ENCODE data around the gene SNX1. TPM values are rescaled to one million over a fixed set of nuclear protein-coding genes. Genes with fewer than 3 reads are reported as not detected.
A peak's percentile ranks its signal among the peaks of the same experiment; 100 is the strongest.
"Not testable (repeated sequence)": the region's sequence is repeated elsewhere in the genome, so short reads cannot be mapped to it uniquely, and the experiment has no call there.

The SNX1 gene
- total and polyA plus RNA-seq, 4 donors: 54.6 to 153 (median 89.9) TPM

DNA sequence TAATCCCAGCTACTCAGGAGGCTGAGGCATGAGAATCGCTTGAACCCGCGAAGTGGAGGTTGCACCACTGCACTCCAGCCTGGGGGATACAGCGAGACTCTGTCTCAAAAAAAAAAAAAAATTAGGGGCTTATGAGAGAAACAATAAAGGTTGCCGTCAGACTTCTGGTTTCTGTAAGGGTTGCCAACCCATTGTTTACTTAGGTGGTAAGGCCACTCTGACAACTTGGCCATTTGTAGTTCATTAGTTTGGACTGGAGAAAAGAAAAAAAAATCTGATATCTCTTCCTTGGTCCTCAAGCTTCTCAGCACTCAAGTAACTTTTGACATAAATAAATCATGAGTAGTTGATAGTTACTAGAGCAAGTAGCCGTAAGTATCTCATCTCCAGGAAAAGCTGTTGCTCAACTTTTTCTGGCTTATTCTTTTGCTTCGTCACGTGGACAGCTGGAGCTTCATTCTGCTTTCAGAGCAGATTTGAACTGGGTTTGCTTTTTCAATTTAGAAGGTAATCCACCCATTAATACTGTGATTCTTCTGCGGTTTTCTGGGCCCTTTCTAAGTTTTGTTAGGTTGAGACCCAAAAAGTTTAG is 9.4 kb downstream of the SNX1 start:
- 78 to 80% methylated on average over 9 of the region's 9 CpGs for WGBS, 2 donors
- no peaks in the 10 kb centered on the region for H3K27me3 ChIP-seq (ENCODE audit: control insufficient read depth in 1 of 2, insufficient read depth in 2 of 2, low read length in 1 of 2)
- H3K27ac ChIP-seq (ENCODE audit: low read depth in 1 of 2, low read length in 2 of 2): no peak overlapping the region
- peak; percentile 77 for ATAC-seq (ENCODE audit: low FRiP score)
- H3K9me3 ChIP-seq (ENCODE audit: control insufficient read depth, low read length): no peaks in the 10 kb centered on the region
- DNase-seq: no peak
- H3K36me3 ChIP-seq (ENCODE audit: control insufficient read depth in 1 of 2, insufficient read depth in 2 of 2, low read length in 1 of 2): no peaks in the 10 kb centered on the region
- H3K4me3 ChIP-seq (ENCODE audit: low read length in 2 of 2): no peak overlapping the region
- peaks cover 0 to 2% of the 10 kb centered on the region in 2 donors for H3K4me1 ChIP-seq (ENCODE audit: control insufficient read depth in 1 of 2, insufficient read depth in 2 of 2, low read length in 2 of 2)
- intact Hi-C loops (cut with DNase I): no loop called here

DNA sequence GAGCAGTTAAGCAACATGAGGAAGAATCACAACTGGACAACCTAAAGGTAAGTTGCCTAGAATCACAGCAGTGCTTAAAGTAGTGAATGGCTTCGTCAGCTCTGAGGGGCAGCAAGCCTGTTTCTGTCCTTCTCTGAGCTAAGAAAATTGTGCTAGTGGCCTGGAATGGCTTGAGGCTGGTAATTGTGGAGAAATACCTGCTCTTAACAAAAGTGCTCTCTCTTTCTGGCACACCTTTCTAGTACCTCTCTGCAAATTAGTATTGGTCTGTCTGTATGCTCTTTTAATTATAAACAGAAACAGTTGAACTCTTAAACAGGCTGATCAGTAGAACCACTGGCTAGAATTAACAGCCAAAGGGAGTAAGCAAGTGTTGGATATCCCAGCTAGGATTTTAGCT is 11.6 kb downstream of the SNX1 start:
- no peak overlapping the region for H3K4me3 ChIP-seq (ENCODE audit: low read length in 2 of 2)
- no peaks in the 10 kb centered on the region for H3K9me3 ChIP-seq (ENCODE audit: control insufficient read depth, low read length)
- intact Hi-C loops (cut with DNase I): no loop called here
- WGBS, 2 donors: 91 to 92% methylated on average over 1 of the region's 1 CpG
- no peak for ATAC-seq (ENCODE audit: low FRiP score)
- no peak overlapping the region for H3K27ac ChIP-seq (ENCODE audit: low read depth in 1 of 2, low read length in 2 of 2)
- H3K4me1 ChIP-seq (ENCODE audit: control insufficient read depth in 1 of 2, insufficient read depth in 2 of 2, low read length in 2 of 2): peaks cover 0 to 2% of the 10 kb centered on the region in 2 donors
- no peak for DNase-seq
- no peaks in the 10 kb centered on the region for H3K36me3 ChIP-seq (ENCODE audit: control insufficient read depth in 1 of 2, insufficient read depth in 2 of 2, low read length in 1 of 2)
- no peaks in the 10 kb centered on the region for H3K27me3 ChIP-seq (ENCODE audit: control insufficient read depth in 1 of 2, insufficient read depth in 2 of 2, low read length in 1 of 2)

DNA sequence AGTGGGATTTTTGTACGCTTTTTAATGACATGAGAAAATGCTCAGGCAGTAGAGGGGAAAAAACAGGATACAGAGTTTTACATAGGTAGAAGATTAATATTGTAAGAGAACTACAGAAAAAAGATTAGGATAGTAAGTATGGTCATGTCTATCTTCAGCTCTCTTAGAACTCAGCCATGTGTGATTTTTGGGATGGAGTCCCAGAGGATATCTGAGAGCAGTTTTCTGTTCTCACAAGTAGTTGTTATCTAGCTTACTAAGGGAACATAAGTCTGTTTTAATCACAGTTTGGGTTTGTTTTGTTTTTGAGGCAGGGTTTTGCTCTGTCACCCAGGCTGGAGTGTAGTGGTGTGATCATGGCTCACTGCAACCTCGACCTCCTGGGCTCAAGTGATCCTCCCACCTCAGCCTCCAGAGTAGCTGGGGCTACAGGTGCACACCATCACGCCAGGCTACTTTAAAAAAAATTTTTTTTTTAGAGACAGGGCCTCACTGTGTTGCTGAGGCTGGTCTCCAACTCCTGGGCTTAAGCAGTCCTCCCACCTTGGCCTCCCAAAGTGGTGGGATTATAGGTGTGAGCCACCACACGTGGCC is 14.4 kb downstream of the SNX1 start:
- ATAC-seq (ENCODE audit: low FRiP score); H3K27ac ChIP-seq (ENCODE audit: low read depth in 1 of 2, low read length in 2 of 2); H3K4me1 ChIP-seq (ENCODE audit: control insufficient read depth in 1 of 2, insufficient read depth in 2 of 2, low read length in 2 of 2); H3K4me3 ChIP-seq (ENCODE audit: low read length in 2 of 2); DNase-seq; H3K27me3 ChIP-seq (ENCODE audit: control insufficient read depth in 1 of 2, insufficient read depth in 2 of 2, low read length in 1 of 2); H3K36me3 ChIP-seq (ENCODE audit: control insufficient read depth in 1 of 2, insufficient read depth in 2 of 2, low read length in 1 of 2); intact Hi-C loops (cut with DNase I); H3K9me3 ChIP-seq (ENCODE audit: control insufficient read depth, low read length): not testable (repeated sequence)
- 92 to 97% methylated on average over 4 of the region's 4 CpGs for WGBS, 2 donors

DNA sequence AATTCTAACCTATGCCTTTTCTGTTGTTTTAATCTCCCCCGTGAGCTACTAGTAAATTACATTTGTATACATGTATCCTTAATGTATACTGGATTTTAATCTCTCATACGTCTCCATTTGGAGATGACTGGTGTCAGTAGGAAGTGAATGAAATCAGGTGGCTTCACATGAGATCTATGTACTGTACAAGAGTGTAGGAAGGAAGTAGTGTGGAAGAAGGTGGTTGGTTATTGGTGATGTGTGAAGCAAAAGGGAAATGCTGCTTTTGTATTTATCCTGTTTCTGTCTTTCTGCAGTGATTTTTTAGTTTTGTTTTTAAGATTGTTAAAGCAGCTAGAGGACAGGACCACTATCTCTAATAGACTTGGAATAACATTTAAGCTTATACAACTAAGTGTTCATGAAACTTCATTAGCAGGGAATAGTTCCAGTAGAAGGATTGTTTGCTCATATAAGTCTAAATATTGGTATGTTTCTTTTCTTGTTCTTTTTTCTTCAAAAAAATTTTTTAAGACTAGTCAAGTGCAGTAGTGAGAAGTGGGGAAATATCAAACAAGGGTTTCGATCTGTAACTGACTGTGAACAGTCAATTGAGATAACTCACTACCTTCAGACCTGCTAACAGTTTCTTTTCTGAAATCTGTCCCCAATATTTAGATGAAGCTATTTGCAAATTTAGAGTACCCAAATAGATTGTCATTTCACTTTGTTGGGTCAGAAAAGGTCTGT is 15.3 kb downstream of the SNX1 start:
- no peaks in the 10 kb centered on the region for H3K9me3 ChIP-seq (ENCODE audit: control insufficient read depth, low read length)
- H3K27me3 ChIP-seq (ENCODE audit: control insufficient read depth in 1 of 2, insufficient read depth in 2 of 2, low read length in 1 of 2): no peaks in the 10 kb centered on the region
- H3K36me3 ChIP-seq (ENCODE audit: control insufficient read depth in 1 of 2, insufficient read depth in 2 of 2, low read length in 1 of 2): peaks cover 2 to 5% of the 10 kb centered on the region in 2 donors
- intact Hi-C loops (cut with DNase I): no loop called here
- peaks cover 0 to 2% of the 10 kb centered on the region in 2 donors for H3K4me1 ChIP-seq (ENCODE audit: control insufficient read depth in 1 of 2, insufficient read depth in 2 of 2, low read length in 2 of 2)
- H3K4me3 ChIP-seq (ENCODE audit: low read length in 2 of 2): no peak overlapping the region
- WGBS, 2 donors: 89 to 91% methylated on average over 3 of the region's 3 CpGs
- DNase-seq (no peak), ATAC-seq (ENCODE audit: low FRiP score) (no peak)
- no peak overlapping the region for H3K27ac ChIP-seq (ENCODE audit: low read depth in 1 of 2, low read length in 2 of 2)

DNA sequence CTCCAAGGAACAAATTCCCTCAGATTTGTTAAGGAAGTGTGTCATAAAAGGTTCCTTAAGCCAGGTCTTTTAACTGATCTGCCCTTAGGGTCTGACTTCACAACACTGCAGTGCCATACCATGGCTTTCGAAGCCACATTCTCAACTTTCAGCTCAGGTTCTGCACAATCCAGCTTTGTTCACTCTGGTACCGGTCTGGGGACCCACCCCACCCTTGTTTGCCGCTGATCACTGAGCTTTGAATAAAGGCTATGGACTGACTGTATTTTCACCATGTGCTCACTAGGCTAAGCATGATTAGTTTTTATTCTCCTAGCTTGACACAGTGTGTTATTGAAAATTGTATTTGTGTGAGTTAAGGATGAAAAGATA is 15.9 kb downstream of the SNX1 start:
- WGBS, 2 donors: 71 to 72% methylated on average over 3 of the region's 3 CpGs
- H3K4me1 ChIP-seq (ENCODE audit: control insufficient read depth in 1 of 2, insufficient read depth in 2 of 2, low read length in 2 of 2): peaks cover 0 to 2% of the 10 kb centered on the region in 2 donors
- ATAC-seq (ENCODE audit: low FRiP score): no peak
- no peaks in the 10 kb centered on the region for H3K9me3 ChIP-seq (ENCODE audit: control insufficient read depth, low read length)
- peaks cover 2 to 5% of the 10 kb centered on the region in 2 donors for H3K36me3 ChIP-seq (ENCODE audit: control insufficient read depth in 1 of 2, insufficient read depth in 2 of 2, low read length in 1 of 2)
- no peak for DNase-seq
- no peak overlapping the region for H3K27ac ChIP-seq (ENCODE audit: low read depth in 1 of 2, low read length in 2 of 2)
- no peak overlapping the region for H3K4me3 ChIP-seq (ENCODE audit: low read length in 2 of 2)
- intact Hi-C loops (cut with DNase I): no loop called here
- no peaks in the 10 kb centered on the region for H3K27me3 ChIP-seq (ENCODE audit: control insufficient read depth in 1 of 2, insufficient read depth in 2 of 2, low read length in 1 of 2)

DNA sequence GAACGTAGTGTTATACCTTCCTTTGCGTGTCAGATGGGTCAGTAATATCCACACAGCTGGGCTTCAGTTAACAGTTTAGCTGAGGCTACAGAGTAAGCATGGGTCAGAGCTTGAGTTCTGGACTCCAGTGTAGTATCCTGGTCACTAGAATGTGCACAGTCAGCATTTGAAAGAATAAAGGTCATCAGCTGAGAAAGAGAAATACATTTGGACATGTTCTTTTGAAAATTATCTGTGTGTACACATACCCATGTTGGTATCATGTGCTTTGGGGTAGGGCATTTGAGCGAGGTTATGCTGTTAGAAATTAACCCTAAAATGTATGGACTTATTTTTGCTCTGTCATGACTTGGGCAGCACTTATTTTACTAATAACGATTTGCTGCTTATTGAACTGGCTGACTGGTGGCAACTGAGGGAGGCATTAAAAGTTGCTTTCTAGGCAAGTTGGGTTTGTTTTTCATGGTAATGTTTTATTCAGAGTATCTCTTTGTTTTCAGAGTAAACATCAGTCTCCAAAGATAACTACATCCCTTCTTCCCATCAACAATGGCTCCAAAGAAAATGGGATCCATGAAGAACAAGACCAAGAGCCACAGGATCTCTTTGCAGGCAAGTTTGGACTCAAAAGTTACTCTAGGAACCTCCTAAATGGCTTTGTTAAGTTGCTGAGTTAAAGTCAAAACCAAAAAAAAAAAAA is 16.4 kb downstream of the SNX1 start:
- H3K4me1 ChIP-seq (ENCODE audit: control insufficient read depth in 1 of 2, insufficient read depth in 2 of 2, low read length in 2 of 2): peaks cover 0 to 2% of the 10 kb centered on the region in 2 donors
- intact Hi-C loops (cut with DNase I): no loop called here
- H3K27me3 ChIP-seq (ENCODE audit: control insufficient read depth in 1 of 2, insufficient read depth in 2 of 2, low read length in 1 of 2): no peaks in the 10 kb centered on the region
- H3K4me3 ChIP-seq (ENCODE audit: low read length in 2 of 2): no peak overlapping the region
- H3K9me3 ChIP-seq (ENCODE audit: control insufficient read depth, low read length): no peaks in the 10 kb centered on the region
- 68 to 69% methylated on average over 4 of the region's 4 CpGs for WGBS, 2 donors
- no peak for DNase-seq
- no peak overlapping the region for H3K27ac ChIP-seq (ENCODE audit: low read depth in 1 of 2, low read length in 2 of 2)
- peaks cover 2 to 5% of the 10 kb centered on the region in 2 donors for H3K36me3 ChIP-seq (ENCODE audit: control insufficient read depth in 1 of 2, insufficient read depth in 2 of 2, low read length in 1 of 2)
- no peak for ATAC-seq (ENCODE audit: low FRiP score)

DNA sequence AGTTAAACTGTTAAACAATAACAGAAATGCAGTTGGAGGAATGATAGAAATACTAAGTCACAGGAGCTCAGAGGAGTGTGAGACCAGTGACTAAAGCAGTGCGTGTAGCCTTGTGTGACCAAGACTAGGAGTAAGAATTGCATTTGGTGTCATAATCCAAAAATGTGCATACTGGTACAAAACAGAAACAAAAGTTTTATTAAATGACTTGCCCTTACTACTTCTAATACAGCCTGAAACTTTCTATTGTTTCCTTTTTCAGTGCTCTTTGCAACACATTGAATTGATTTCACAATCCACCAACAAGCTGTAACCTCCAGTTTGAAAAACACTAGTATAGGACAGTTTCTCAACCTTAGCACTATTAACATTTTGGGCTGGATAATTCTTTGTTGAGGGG is 17.1 kb downstream of the SNX1 start:
- intact Hi-C loops (cut with DNase I): no loop called here
- no peak for ATAC-seq (ENCODE audit: low FRiP score)
- Histone ChIP-seq H3K27me3 (ENCODE audit: control insufficient read depth in 1 of 2, insufficient read depth in 2 of 2, low read length in 1 of 2) (no peaks in the 10 kb centered on the region), H3K9me3 (ENCODE audit: control insufficient read depth, low read length) (no peaks in the 10 kb centered on the region), H3K36me3 (ENCODE audit: control insufficient read depth in 1 of 2, insufficient read depth in 2 of 2, low read length in 1 of 2) (peaks cover 2 to 5% of the 10 kb centered on the region in 2 donors), H3K4me1 (ENCODE audit: control insufficient read depth in 1 of 2, insufficient read depth in 2 of 2, low read length in 2 of 2) (peaks cover 0 to 2% of the 10 kb centered on the region in 2 donors), H3K4me3 (ENCODE audit: low read length in 2 of 2) (no peak overlapping the region), H3K27ac (ENCODE audit: low read depth in 1 of 2, low read length in 2 of 2) (no peak overlapping the region)
- DNase-seq: no peak
- WGBS, 2 donors: 90 to 91% methylated on average over 1 of the region's 1 CpG

DNA sequence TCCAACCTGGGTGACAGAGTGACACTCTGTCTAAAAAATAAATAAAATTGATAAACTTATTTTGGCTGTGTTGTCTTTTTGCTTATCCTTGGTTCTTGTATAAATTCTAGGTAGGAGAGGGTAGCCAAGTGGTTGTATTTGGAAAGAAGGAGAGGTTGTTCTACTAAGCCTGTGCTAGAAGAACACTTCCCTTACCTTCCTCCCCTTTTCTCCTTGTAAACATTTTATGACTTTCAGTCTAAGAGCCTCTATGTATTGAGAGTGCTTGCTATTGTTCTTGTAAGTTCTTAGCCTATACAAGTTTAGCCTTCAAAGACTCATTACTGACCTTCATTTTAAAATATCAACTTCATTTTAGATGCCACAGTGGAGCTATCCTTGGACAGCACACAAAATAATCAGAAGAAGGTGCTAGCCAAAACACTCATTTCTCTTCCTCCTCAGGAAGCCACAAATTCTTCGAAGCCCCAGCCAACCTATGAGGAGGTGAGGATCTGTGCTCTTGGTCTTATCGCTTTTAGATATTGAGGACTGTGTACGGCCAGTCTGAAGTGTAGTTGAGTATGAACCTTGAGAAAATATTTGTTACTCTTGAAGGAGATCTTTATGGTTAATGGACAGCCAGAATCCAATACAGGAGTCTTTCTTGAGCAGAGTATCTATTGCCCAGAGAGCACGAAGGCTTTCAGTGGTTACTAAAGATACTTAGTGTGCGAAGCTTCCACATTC is 22.1 kb downstream of the SNX1 start:
- no peaks in the 10 kb centered on the region for H3K9me3 ChIP-seq (ENCODE audit: control insufficient read depth, low read length)
- 91 to 94% methylated on average over 5 of the region's 5 CpGs for WGBS, 2 donors
- DNase-seq: no peak
- no peaks in the 10 kb centered on the region for H3K4me1 ChIP-seq (ENCODE audit: control insufficient read depth in 1 of 2, insufficient read depth in 2 of 2, low read length in 2 of 2)
- no peaks in the 10 kb centered on the region for H3K27me3 ChIP-seq (ENCODE audit: control insufficient read depth in 1 of 2, insufficient read depth in 2 of 2, low read length in 1 of 2)
- H3K36me3 ChIP-seq (ENCODE audit: control insufficient read depth in 1 of 2, insufficient read depth in 2 of 2, low read length in 1 of 2): peaks cover 6 to 10% of the 10 kb centered on the region in 2 donors
- intact Hi-C loops (cut with DNase I): no loop called here
- no peak overlapping the region for H3K4me3 ChIP-seq (ENCODE audit: low read length in 2 of 2)
- no peak for ATAC-seq (ENCODE audit: low FRiP score)
- H3K27ac ChIP-seq (ENCODE audit: low read depth in 1 of 2, low read length in 2 of 2): no peak overlapping the region

Measured in aorta (tissue), 5 donors.